Ishikawa (cell line): Measurements from ENCODE around the gene RGS16.

Source experiments
- CEBPB ChIP-seq: IDR thresholded peaks from 2 replicates; pipeline ENCODE4 v1.6.1; 2012
- CREB1 ChIP-seq: IDR thresholded peaks from 2 replicates; pipeline ENCODE4 v1.6.1; 2012; ENCODE audit warnings: low read depth
- EGR1 ChIP-seq: IDR thresholded peaks from 2 replicates; pipeline ENCODE4 v1.6.1; 2012
- EP300 ChIP-seq: IDR thresholded peaks from 2 replicates; pipeline ENCODE4 v1.6.1; 2012; ENCODE audit warnings: borderline replicate concordance
- FOXM1 ChIP-seq: IDR thresholded peaks from 2 replicates; pipeline ENCODE4 v1.6.1; 2012; ENCODE audit warnings: low read depth, borderline replicate concordance
- NFIC ChIP-seq: IDR thresholded peaks from 2 replicates; pipeline ENCODE4 v1.6.1; 2012
- RAD21 ChIP-seq: IDR thresholded peaks from 2 replicates; pipeline ENCODE4 v1.6.1; 2012; ENCODE audit warnings: low read depth
- TAF1 ChIP-seq: IDR thresholded peaks from 2 replicates; pipeline ENCODE4 v1.6.1; 2012; ENCODE audit warnings: low read depth, mild to moderate bottlenecking
- TCF12 ChIP-seq: IDR thresholded peaks from 2 replicates; pipeline ENCODE4 v1.6.1; 2012; ENCODE audit warnings: low read depth
- TEAD4 ChIP-seq: IDR thresholded peaks from 2 replicates; pipeline ENCODE4 v1.6.1; 2012
- YY1 ChIP-seq: IDR thresholded peaks from 2 replicates; pipeline ENCODE4 v1.6.1; 2012; ENCODE audit warnings: low read depth
- ZBTB7A ChIP-seq: IDR thresholded peaks from 2 replicates; pipeline ENCODE4 v1.6.1; 2012; ENCODE audit warnings: low read depth
- TF ChIP-seq, protein P1 (sequence below): IDR thresholded peaks from 2 replicates; pipeline ENCODE4 v1.6.1; 2012; ENCODE audit warnings: low read depth, mild to moderate bottlenecking
- TF ChIP-seq, protein P2 (sequence below): IDR thresholded peaks from 2 replicates; pipeline ENCODE4 v1.6.1; 2012
- TF ChIP-seq, protein P3 (sequence below): IDR thresholded peaks from 2 replicates; pipeline ENCODE4 v1.6.1; 2012

Gene RGS16

DNA sequence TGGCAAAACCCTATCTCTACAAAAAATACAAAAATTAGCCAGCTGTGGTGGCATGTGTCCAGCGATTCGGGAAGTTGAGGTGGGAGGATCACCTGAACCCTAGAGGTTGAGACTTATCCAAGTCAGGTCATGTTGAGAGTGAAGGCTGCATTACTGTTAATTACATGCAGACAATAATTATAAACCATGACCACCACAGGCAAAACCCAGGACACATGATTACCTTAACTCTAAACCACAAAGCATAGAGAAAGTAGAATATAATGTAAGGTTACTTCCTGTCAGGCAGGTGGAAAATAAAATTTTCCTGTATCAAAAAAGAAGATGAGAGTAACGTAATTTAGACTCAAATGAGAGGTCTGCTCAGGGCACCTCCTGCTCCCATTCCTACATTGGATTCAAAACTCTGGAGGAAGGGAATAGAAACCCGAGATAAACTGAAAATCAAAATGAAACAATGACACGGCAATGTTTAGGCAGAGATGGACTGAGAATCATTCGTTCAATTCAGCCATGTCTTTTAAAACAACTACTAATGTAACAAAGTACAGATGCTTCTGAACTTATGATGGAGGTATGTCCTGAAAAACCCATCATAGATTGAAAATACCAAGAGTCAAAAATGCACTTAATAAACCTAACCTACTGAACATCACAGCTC, 46.6 kb upstream of the RGS16 start:
- no peak for TF ChIP-seq TAF1

DNA sequence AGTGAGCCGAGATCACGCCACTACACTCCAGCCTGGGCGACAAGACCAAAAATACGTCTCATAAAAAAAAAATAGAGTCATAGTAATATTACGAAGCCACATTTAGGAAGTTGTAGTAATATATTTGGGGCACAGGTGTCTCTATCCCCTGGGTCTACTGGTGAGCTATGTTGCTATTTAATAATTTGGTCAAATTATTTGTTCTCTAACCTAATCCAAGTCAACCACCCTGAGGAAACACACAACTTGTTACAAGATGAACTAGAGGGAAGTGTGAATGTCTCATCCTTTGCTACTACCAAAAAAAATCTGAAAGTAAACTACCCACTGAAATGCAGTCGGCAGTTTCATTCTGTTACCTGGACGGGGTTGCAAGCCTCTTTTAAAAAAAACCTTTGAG, 44.9 kb upstream of the RGS16 start:
- TF ChIP-seq TCF12 (no peak), YY1 (no peak), FOXM1 (no peak), CEBPB (no peak), NFIC (no peak), EGR1 (no peak), EP300 (no peak), CREB1 (no peak), TAF1 (no peak), RAD21 (no peak), ZBTB7A (no peak), TEAD4 (no peak)
- TF ChIP-seq, protein P1, sequence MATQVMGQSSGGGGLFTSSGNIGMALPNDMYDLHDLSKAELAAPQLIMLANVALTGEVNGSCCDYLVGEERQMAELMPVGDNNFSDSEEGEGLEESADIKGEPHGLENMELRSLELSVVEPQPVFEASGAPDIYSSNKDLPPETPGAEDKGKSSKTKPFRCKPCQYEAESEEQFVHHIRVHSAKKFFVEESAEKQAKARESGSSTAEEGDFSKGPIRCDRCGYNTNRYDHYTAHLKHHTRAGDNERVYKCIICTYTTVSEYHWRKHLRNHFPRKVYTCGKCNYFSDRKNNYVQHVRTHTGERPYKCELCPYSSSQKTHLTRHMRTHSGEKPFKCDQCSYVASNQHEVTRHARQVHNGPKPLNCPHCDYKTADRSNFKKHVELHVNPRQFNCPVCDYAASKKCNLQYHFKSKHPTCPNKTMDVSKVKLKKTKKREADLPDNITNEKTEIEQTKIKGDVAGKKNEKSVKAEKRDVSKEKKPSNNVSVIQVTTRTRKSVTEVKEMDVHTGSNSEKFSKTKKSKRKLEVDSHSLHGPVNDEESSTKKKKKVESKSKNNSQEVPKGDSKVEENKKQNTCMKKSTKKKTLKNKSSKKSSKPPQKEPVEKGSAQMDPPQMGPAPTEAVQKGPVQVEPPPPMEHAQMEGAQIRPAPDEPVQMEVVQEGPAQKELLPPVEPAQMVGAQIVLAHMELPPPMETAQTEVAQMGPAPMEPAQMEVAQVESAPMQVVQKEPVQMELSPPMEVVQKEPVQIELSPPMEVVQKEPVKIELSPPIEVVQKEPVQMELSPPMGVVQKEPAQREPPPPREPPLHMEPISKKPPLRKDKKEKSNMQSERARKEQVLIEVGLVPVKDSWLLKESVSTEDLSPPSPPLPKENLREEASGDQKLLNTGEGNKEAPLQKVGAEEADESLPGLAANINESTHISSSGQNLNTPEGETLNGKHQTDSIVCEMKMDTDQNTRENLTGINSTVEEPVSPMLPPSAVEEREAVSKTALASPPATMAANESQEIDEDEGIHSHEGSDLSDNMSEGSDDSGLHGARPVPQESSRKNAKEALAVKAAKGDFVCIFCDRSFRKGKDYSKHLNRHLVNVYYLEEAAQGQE = no peak
- TF ChIP-seq, protein P2, sequence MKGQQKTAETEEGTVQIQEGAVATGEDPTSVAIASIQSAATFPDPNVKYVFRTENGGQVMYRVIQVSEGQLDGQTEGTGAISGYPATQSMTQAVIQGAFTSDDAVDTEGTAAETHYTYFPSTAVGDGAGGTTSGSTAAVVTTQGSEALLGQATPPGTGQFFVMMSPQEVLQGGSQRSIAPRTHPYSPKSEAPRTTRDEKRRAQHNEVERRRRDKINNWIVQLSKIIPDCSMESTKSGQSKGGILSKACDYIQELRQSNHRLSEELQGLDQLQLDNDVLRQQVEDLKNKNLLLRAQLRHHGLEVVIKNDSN = no peak
- TF ChIP-seq, protein P3, sequence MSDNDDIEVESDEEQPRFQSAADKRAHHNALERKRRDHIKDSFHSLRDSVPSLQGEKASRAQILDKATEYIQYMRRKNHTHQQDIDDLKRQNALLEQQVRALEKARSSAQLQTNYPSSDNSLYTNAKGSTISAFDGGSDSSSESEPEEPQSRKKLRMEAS = no peak

DNA sequence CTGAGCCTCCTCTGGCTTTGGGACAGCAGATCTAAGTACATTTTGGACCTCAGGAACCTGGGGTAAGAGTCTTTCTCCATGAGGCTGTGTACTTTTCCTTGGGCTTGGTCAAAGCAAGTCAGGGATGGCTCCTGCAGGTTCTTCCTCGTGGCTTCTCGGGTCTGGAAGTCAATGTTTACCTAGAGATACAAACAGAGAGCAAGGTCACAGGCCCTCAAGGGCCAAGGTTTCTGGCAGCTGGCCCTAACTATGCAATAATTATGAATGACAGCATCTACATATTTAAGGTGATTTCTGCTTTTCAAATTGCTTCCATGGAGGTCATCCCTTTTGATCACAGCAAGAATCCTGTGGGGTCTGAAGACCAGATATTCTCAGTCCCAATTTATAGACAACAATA, 42.5 kb upstream of the RGS16 start:
- TF ChIP-seq, protein P2 = no peak
- TF ChIP-seq, protein P1 = no peak
- TF ChIP-seq NFIC (no peak), ZBTB7A (no peak), EP300 (no peak), CEBPB (no peak), EGR1 (no peak), RAD21 (no peak), FOXM1 (no peak), TAF1 (no peak), TCF12 (no peak), TEAD4 (no peak), YY1 (no peak), CREB1 (no peak)
- TF ChIP-seq, protein P3 = no peak

DNA sequence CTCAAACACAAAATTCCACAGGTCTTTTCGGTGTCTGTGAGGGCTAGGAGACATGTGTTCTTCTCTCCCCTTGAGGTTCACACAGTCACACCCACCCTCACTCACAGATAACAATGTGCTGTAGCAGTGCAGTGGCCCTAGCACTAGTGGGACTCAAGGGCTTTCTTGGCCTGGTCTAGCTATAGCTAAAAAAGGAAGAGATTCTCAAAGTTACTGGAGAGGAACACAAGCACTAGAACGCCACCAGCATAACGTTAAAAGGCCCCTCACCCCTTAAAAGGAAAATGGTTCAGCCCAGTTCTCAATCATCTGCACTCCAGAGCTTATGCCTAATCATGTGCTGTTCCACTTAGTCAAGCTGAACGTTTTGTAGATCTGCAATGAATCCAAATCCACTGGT, 40.7 kb upstream of the RGS16 start:
- TF ChIP-seq ZBTB7A = no peak
- no peak for TF ChIP-seq RAD21
- TF ChIP-seq YY1 = no peak
- no peak for TF ChIP-seq CEBPB

DNA sequence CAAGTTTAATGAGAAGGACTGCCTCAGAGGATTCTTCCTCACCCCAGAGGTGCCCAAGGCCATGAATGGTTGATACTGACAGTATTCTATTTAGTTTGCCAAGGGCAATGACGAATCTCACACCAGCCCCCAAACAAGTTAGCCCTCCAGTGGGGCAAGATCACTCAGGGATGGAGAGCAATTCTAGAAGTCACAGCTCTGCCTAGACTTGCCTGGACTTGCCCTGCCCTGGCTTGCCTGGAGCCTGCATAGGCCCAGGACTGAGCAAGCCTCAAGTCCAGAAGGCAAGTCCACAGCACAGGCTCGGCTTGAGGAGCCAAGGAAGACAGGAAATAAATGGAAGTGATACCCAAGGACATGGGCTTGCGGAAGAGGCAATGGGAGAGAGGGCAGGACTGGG, 39.5 kb upstream of the RGS16 start:
- TF ChIP-seq EP300 (no peak), TAF1 (no peak), ZBTB7A (no peak), CREB1 (no peak), FOXM1 (no peak), CEBPB (no peak), EGR1 (no peak), RAD21 (no peak), NFIC (no peak), TCF12 (no peak), TEAD4 (no peak), YY1 (no peak)
- TF ChIP-seq, protein P3 = no peak
- TF ChIP-seq, protein P2 = no peak
- TF ChIP-seq, protein P1 = no peak
